ENCODE results near the gene DNAL1. TPM values are rescaled to one million over a fixed set of nuclear protein-coding genes. Genes with fewer than 3 reads are reported as not detected.

DNAL1 gene
- total RNA-seq, 1 experiment from 2014 or later, result 25.5 TPM

DNA sequence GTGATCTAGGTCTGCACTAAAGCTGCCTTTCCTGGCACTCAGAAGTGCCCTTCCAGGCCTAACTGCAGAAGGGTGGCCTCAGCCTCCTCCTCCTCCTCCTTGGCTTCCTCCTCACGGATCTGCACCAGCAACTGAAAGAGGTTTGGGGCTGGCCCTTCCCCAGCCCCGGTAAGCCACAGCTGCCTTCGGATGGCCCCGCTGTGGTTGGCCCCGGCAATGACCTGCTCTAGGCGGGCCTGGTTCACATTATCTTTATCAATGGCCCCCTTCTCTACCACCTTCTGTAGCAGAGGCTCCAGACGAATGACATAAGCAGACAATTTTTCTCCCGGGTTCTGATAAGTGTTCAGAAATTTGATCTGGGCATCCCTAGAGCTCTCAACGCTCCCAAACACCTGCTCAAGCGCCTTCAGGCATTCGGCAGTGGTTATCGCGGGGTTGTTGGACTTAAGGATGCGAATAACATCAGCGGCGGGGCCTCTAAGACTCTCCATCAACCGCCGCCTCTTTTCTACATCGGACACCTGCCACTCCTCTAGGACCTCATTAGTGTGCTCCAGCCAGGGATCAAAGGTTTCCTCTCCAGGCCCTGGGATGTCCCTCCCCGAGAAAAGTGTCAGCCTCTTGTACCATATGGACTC lies 67.9 kb downstream of the DNAL1 start:
- BruUV-seq (replicated peaks), result no TSS peak
- TF ChIP-seq EZH2 (IDR thresholded peaks at IDR 0.05; ENCODE audit: low read depth), result no peak
- TF ChIP-seq, protein P1, sequence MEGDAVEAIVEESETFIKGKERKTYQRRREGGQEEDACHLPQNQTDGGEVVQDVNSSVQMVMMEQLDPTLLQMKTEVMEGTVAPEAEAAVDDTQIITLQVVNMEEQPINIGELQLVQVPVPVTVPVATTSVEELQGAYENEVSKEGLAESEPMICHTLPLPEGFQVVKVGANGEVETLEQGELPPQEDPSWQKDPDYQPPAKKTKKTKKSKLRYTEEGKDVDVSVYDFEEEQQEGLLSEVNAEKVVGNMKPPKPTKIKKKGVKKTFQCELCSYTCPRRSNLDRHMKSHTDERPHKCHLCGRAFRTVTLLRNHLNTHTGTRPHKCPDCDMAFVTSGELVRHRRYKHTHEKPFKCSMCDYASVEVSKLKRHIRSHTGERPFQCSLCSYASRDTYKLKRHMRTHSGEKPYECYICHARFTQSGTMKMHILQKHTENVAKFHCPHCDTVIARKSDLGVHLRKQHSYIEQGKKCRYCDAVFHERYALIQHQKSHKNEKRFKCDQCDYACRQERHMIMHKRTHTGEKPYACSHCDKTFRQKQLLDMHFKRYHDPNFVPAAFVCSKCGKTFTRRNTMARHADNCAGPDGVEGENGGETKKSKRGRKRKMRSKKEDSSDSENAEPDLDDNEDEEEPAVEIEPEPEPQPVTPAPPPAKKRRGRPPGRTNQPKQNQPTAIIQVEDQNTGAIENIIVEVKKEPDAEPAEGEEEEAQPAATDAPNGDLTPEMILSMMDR (conservative IDR thresholded peaks at IDR 0.05), result no peak
- Histone ChIP-seq H3K27ac (no peak overlapping the region), H4K20me1 (ENCODE audit: insufficient read depth) (no peaks in the 10 kb centered on the region; the same call in none of the 2 replicates), H3K4me1 (replicated peaks; ENCODE audit: insufficient read depth) (peaks cover 31% of the 10 kb centered on the region), H3K9me2 (ENCODE audit: insufficient read depth) (no peaks in the 10 kb centered on the region), H3F3A (ENCODE audit: insufficient read depth, low read depth) (peaks cover 40% of the 10 kb centered on the region), H3K4me3 (peak overlapping the region; percentile 94; the same call in 1 of the 2 replicates), H2AFZ (no peak overlapping the region), H3K9me3 (ENCODE audit: insufficient read depth, low read depth) (no peaks in the 10 kb centered on the region), H3K4me2 (peak overlapping the region; percentile 98), H3K27me3 (ENCODE audit: insufficient read depth, low read depth) (no peaks in the 10 kb centered on the region), H3K79me2 (ENCODE audit: low read depth) (peaks cover 20% of the 10 kb centered on the region), H3K36me3 (ENCODE audit: low read depth) (0 out of 2 replicates have a peak, but pooled peaks cover 8% of the 10 kb centered on the region)
- no peak for DNase-seq
- CTCF ChIA-PET, result no interaction called here
- intact Hi-C loops (cut with micrococcal nuclease; ENCODE audit: unreplicated experiment), result loop anchor here (10.0 kb wide), 1 partner anchor 1198 kb away; no protein-coding TSS in a partner anchor
- POLR2A ChIA-PET (ENCODE audit: unreplicated experiment), result interaction anchor here (0.5 to 0.8 kb wide), 2 partner anchors 222 to 294 kb away, joined by 3 to 7 read pairs; no protein-coding TSS in a partner anchor

DNA sequence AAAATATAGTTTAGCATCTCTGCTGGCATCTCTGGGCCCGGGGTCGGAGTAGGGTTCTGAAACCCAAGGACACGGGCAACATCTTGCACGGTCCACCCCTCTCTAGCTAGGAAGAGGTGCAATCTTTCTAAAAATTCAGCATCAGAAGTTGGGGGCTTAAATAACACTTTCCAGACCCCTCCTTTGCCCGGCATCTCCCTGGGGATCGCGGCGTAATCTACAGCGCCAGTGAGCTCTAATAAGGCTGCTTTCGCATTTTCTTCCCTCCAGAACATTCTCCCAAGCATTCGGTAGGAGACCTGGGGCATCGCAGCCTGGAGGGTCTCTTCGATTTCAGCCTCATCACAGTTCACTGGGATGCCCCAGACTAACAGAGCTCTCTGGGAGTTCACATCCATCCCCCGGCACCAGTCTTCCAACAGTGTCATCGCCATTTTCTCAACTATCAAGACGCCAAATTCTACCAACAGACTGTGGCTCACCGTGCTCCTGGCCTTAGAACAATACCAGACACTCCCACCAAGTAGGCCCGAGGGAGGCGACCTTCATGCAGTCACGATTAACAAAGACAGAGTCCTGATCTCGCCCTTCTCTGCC lies 68.5 kb downstream of the DNAL1 start:
- peak overlapping the region; percentile 93 for H2AFZ ChIP-seq
- H3K4me3 ChIP-seq, result peak overlapping the region; percentile 94
- intact Hi-C loops (cut with micrococcal nuclease; ENCODE audit: unreplicated experiment), result loop anchor here (10.0 kb wide), 1 partner anchor 1199 kb away; no protein-coding TSS in a partner anchor

DNA sequence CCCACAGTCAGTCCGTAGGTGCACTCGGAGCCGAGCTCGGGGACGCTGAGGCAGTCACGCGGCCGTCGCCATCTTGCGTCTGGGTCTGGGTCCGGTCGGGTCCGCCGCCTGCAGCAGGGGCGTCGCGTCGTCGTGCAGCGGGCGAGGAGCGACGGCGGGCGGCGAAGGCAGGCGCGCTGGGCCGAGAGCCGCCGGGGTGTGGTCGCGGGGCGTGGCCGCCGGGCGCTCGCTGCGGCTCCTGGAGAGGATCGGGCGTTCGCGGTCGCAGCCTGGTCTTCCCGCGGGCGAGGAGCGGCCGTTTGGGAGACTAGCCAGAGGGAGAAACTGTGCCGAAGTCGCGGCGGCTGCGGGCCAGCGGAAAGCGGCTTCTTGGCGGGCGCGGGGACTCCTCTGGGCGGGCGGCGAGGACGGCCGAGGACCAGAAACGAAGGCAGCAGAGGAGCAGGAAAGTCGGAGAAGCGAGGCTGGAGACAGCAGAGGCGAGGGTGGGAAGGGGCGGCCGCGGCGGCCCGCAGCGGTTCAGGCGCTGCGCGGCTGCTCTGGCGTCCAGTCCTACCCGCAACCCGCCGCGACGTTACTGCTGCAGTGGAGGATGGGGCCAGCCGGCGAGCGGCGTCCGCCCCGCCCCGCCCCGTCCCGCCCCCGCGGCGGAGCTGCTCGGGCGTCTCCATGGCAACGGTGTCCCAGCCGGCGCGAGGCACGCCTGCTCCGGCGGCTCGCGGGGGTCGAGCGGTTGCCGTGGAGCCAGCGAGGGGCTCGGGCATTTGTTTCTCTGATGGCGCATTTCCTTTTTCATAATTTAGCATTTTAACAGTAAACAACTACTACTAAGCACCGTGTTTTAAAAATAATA lies 69.2 kb downstream of the DNAL1 start, which contains the start of gene PNMA1:
Gene PNMA1 (minus strand): TSS at position 582 of the 853 bp plus-strand sequence. CDS start 745 bp downstream, outside the sequence.
- peaks cover 20% of the 10 kb centered on the region for H3K79me2 ChIP-seq (ENCODE audit: low read depth)
- peak within 1 kb of the TSS; percentile 98 for H3K4me2 ChIP-seq
- peak within 1 kb of the TSS; percentile 46; the same call in 1 of the 2 replicates for H3K27ac ChIP-seq
- peak; percentile 50 to 85 for DNase-seq
- H3F3A ChIP-seq (ENCODE audit: insufficient read depth, low read depth), result peaks cover 40% of the 10 kb centered on the region
- peaks cover 31% of the 10 kb centered on the region for H3K4me1 ChIP-seq (replicated peaks; ENCODE audit: insufficient read depth)
- H4K20me1 ChIP-seq (ENCODE audit: insufficient read depth), result no peaks in the 10 kb centered on the region; the same call in none of the 2 replicates
- ChIA-PET POLR2A (ENCODE audit: unreplicated experiment) (interaction anchor here (0.6 to 0.9 kb wide), 4 partner anchors 44 to 190 kb away, joined by 3 to 10 read pairs (median 6); no protein-coding TSS in a partner anchor), CTCF (no interaction called here)
- H3K36me3 ChIP-seq (ENCODE audit: low read depth), result 0 out of 2 replicates have a peak, but pooled peaks cover 8% of the 10 kb centered on the region
- TF ChIP-seq, protein P1 (conservative IDR thresholded peaks at IDR 0.05), result no peak
- no peak for TF ChIP-seq EZH2 (IDR thresholded peaks at IDR 0.05; ENCODE audit: low read depth)
- H3K27me3 ChIP-seq (ENCODE audit: insufficient read depth, low read depth), result no peaks in the 10 kb centered on the region
- peak within 1 kb of the TSS; percentile 93 for H2AFZ ChIP-seq
- intact Hi-C loops (cut with micrococcal nuclease; ENCODE audit: unreplicated experiment), result loop anchor here (10.0 kb wide), 1 partner anchor 1199 kb away; no protein-coding TSS in a partner anchor
- no peaks in the 10 kb centered on the region for H3K9me2 ChIP-seq (ENCODE audit: insufficient read depth)
- H3K4me3 ChIP-seq, result peak within 1 kb of the TSS; percentile 94
- no TSS peak for BruUV-seq (replicated peaks)
- H3K9me3 ChIP-seq (ENCODE audit: insufficient read depth, low read depth), result no peaks in the 10 kb centered on the region

More for the DNA sequence above, 68.5 kb downstream of the DNAL1 start:
- CTCF ChIA-PET, result no interaction called here
- Histone ChIP-seq H3K4me1 (replicated peaks; ENCODE audit: insufficient read depth) (peaks cover 31% of the 10 kb centered on the region), H3K4me2 (peak overlapping the region; percentile 98), H3K9me2 (ENCODE audit: insufficient read depth) (no peaks in the 10 kb centered on the region), H3F3A (ENCODE audit: insufficient read depth, low read depth) (peaks cover 40% of the 10 kb centered on the region), H4K20me1 (ENCODE audit: insufficient read depth) (no peaks in the 10 kb centered on the region; the same call in none of the 2 replicates), H3K79me2 (ENCODE audit: low read depth) (peaks cover 20% of the 10 kb centered on the region), H3K9me3 (ENCODE audit: insufficient read depth, low read depth) (no peaks in the 10 kb centered on the region), H3K36me3 (ENCODE audit: low read depth) (0 out of 2 replicates have a peak, but pooled peaks cover 8% of the 10 kb centered on the region), H3K27ac (peak overlapping the region; percentile 46; the same call in 1 of the 2 replicates), H3K27me3 (ENCODE audit: insufficient read depth, low read depth) (no peaks in the 10 kb centered on the region)
- BruUV-seq (replicated peaks), result TSS peak; percentile 55
- POLR2A ChIA-PET (ENCODE audit: unreplicated experiment), result interaction anchor here (0.5 kb wide), 1 partner anchor 293 kb away, joined by 3 read pairs; no protein-coding TSS in a partner anchor
- no peak for DNase-seq
- TF ChIP-seq EZH2 (IDR thresholded peaks at IDR 0.05; ENCODE audit: low read depth), result no peak

Measured in PC-9 (cell line).